ENCODE results near the gene FHL2.

The FHL2 gene

GRCh38 chr2:105415007-105415406 is 16.2 kb upstream of the FHL2 start:
- no peak for TF ChIP-seq CTCF (IDR thresholded peaks at IDR 0.05; ENCODE audit: poor library complexity, severe bottlenecking)
- Histone ChIP-seq H3K4me1 (ENCODE audit: insufficient read depth, poor library complexity, severe bottlenecking) (peaks cover 12% of the 10 kb centered on the region), H3K4me3 (ENCODE audit: severe bottlenecking) (no peak overlapping the region), H3K9me3 (ENCODE audit: severe bottlenecking) (no peaks in the 10 kb centered on the region), H3K27ac (ENCODE audit: poor library complexity, severe bottlenecking) (no peak overlapping the region), H3K36me3 (ENCODE audit: low read depth) (no peaks in the 10 kb centered on the region), H3K27me3 (ENCODE audit: insufficient read depth, poor library complexity, severe bottlenecking) (no peaks in the 10 kb centered on the region)
- DNase-seq (ENCODE audit: low spot score) (no peak), ATAC-seq (ENCODE audit: low read depth) (no peak)

GRCh38 chr2:105413206-105413605 is 14.4 kb upstream of the FHL2 start:
- Histone ChIP-seq H3K27me3 (ENCODE audit: insufficient read depth, poor library complexity, severe bottlenecking) (no peaks in the 10 kb centered on the region), H3K4me3 (ENCODE audit: severe bottlenecking) (no peak overlapping the region), H3K4me1 (ENCODE audit: insufficient read depth, poor library complexity, severe bottlenecking) (peaks cover 19% of the 10 kb centered on the region), H3K9me3 (ENCODE audit: severe bottlenecking) (no peaks in the 10 kb centered on the region), H3K27ac (ENCODE audit: poor library complexity, severe bottlenecking) (no peak overlapping the region), H3K36me3 (ENCODE audit: low read depth) (no peaks in the 10 kb centered on the region)
- ATAC-seq (ENCODE audit: low read depth) = no peak
- DNase-seq (ENCODE audit: low spot score) = no peak
- TF ChIP-seq CTCF (IDR thresholded peaks at IDR 0.05; ENCODE audit: poor library complexity, severe bottlenecking) = no peak

GRCh38 chr2:105412584-105412983 is 13.7 kb upstream of the FHL2 start:
- Histone ChIP-seq H3K36me3 (ENCODE audit: low read depth) (no peaks in the 10 kb centered on the region), H3K27me3 (ENCODE audit: insufficient read depth, poor library complexity, severe bottlenecking) (no peaks in the 10 kb centered on the region), H3K4me1 (ENCODE audit: insufficient read depth, poor library complexity, severe bottlenecking) (peaks cover 19% of the 10 kb centered on the region), H3K4me3 (ENCODE audit: severe bottlenecking) (no peak overlapping the region), H3K27ac (ENCODE audit: poor library complexity, severe bottlenecking) (no peak overlapping the region), H3K9me3 (ENCODE audit: severe bottlenecking) (no peaks in the 10 kb centered on the region)
- DNase-seq (ENCODE audit: low spot score) (no peak), ATAC-seq (ENCODE audit: low read depth) (no peak)
- no peak for TF ChIP-seq CTCF (IDR thresholded peaks at IDR 0.05; ENCODE audit: poor library complexity, severe bottlenecking)

- H3K27ac ChIP-seq (ENCODE audit: poor library complexity, severe bottlenecking) = no peak overlapping the region
- no peaks in the 10 kb centered on the region for H3K36me3 ChIP-seq (ENCODE audit: low read depth)
- H3K4me1 ChIP-seq (ENCODE audit: insufficient read depth, poor library complexity, severe bottlenecking) = peaks cover 19% of the 10 kb centered on the region
- ATAC-seq (ENCODE audit: low read depth) (no peak), DNase-seq (ENCODE audit: low spot score) (no peak)
- H3K4me3 ChIP-seq (ENCODE audit: severe bottlenecking) = no peak overlapping the region
- H3K27me3 ChIP-seq (ENCODE audit: insufficient read depth, poor library complexity, severe bottlenecking) = no peaks in the 10 kb centered on the region
- TF ChIP-seq CTCF (IDR thresholded peaks at IDR 0.05; ENCODE audit: poor library complexity, severe bottlenecking) = no peak
- no peaks in the 10 kb centered on the region for H3K9me3 ChIP-seq (ENCODE audit: severe bottlenecking)
Measured at GRCh38 chr2:105411720-105412407, 13.0 kb upstream of the FHL2 start.

GRCh38 chr2:105410554-105410953 is 11.7 kb upstream of the FHL2 start:
- Histone ChIP-seq H3K27me3 (ENCODE audit: insufficient read depth, poor library complexity, severe bottlenecking) (no peaks in the 10 kb centered on the region), H3K4me1 (ENCODE audit: insufficient read depth, poor library complexity, severe bottlenecking) (peaks cover 25% of the 10 kb centered on the region), H3K27ac (ENCODE audit: poor library complexity, severe bottlenecking) (peak overlapping the region; percentile 89), H3K4me3 (ENCODE audit: severe bottlenecking) (no peak overlapping the region), H3K36me3 (ENCODE audit: low read depth) (no peaks in the 10 kb centered on the region), H3K9me3 (ENCODE audit: severe bottlenecking) (no peaks in the 10 kb centered on the region)
- ATAC-seq (ENCODE audit: low read depth) (peak; percentile 75), DNase-seq (ENCODE audit: low spot score) (no peak)
- no peak for TF ChIP-seq CTCF (IDR thresholded peaks at IDR 0.05; ENCODE audit: poor library complexity, severe bottlenecking)
